Ovary (tissue), 9 donors: ENCODE data around the gene C6orf136. TPM values are rescaled to one million over a fixed set of nuclear protein-coding genes. Genes with fewer than 3 reads are reported as not detected.

Source experiments
- DNase-seq, 5 donors: peaks; one replicate each; pipeline ENCODE4 v3.0.0-alpha.2; 2019 to 2020
- H3K27ac ChIP-seq, 2 donors: fragments of 200-600 bp; one replicate each; pipeline versions ENCODE4 v1.5.1 to v1.8.0; 2019 to 2022
- H3K27me3 ChIP-seq: fragments of 200-600 bp; one replicate; pipeline ENCODE4 v1.8.0; 2022
- H3K36me3 ChIP-seq: fragments of 200-600 bp; sonication (generic); one replicate; pipeline ENCODE4 v1.5.1; 2019
- H3K4me1 ChIP-seq: one replicate; pipeline ENCODE4 v1.8.1; 2013; ENCODE audit warnings: mild to moderate bottlenecking, moderate library complexity; ENCODE audit not compliant: insufficient read depth
- H3K4me3 ChIP-seq: fragments of 200-600 bp; sonication (generic); one replicate; pipeline ENCODE4 v1.5.1; 2017
- H3K9me3 ChIP-seq, 2 donors: fragments of 200-600 bp in 1 of 2; sonication (generic) in 1 of 2; one replicate each; pipeline versions ENCODE4 v1.5.1 to v1.8.1; 2013 to 2019; ENCODE audit warnings: mild to moderate bottlenecking in 1 of 2, moderate library complexity in 1 of 2
- CTCF ChIP-seq, 3 donors: fragments of 450-650 bp in 2 of 3; fragments of 200-600 bp in 1 of 3; IDR thresholded peaks; one replicate each; pipeline versions ENCODE4 v1.5.1 to v1.8.0; 2016 to 2022; ENCODE audit warnings: antibody characterized with exemption in 3 of 3, mild to moderate bottlenecking in 1 of 3
- EP300 ChIP-seq: sonication (generic); formaldehyde crosslinking; IDR thresholded peaks from one replicate; pipeline ENCODE4 v1.6.1; 2017; ENCODE audit warnings: antibody characterized with exemption
- POLR2A ChIP-seq: fragments of 450-650 bp; IDR thresholded peaks from one replicate; pipeline ENCODE4 v1.6.1; 2017; ENCODE audit warnings: antibody characterized with exemption, mild to moderate bottlenecking, moderate library complexity
- WGBS, 3 donors: extraction: QIAGEN DNeasy Blood & Tissue Kit in 1 of 3; methylation state at CpG; one replicate each; pipeline versions ENCODE4 v1.1.5 to v1.1.7; 2013 to 2017; 5-methylcytosine and 5-hydroxymethylcytosine counted together
- intact Hi-C, 4 donors: fragments of 100-400 bp; cut with DNase I; formaldehyde crosslinking; loops; one replicate each; pipeline versions ENCODE4 v1.11.0 to v1.15.1; 2022 to 2023
- polyA plus RNA-seq, 2 donors: library from polyadenylated mRNA; stranded (reverse); fragments of 200-250 nt in 1 of 2; fragments of 350-450 nt in 1 of 2; fragmentation: Illumina TruSeq in 1 of 2; extraction: RNeasy Lipid Tissue Mini Kit (QIAGEN cat#74804) in 1 of 2; gene quantifications; one replicate each; pipeline ENCODE4 v1.2.3, GENCODE V29; 2013 to 2014
- total RNA-seq, 7 donors: library from RNA; depleted of rRNA in 2 of 7; stranded (reverse); fragments of >200 nt in 2 of 7; fragmentation: NEBNext Ultra II Directional in 3 of 7; extraction: Animal tissue kit (Norgen Biotek cat#: 25700) in 3 of 7; gene quantifications; one replicate each; pipeline versions ENCODE4 v1.1.0 to v1.2.4, GENCODE V29; 2016 to 2023
- donor health status: DM: no; HTN: no; CAD: no; lungs with moderate emphysema.
- donor health status: DM: no; HTN: no; CAD: no.
- donor health status: Bipolar disorder and iron deficiency.
- donor health status: DM: yes; HTN: yes; CAD: no.
- donor health status: DM: no; HTN: no; CAD: no.
- donor health status: DM: yes; HTN: yes; CAD: no.

C6orf136 gene
- total and polyA plus RNA-seq, 9 donors = 6.0 to 20.0 (median 12.8) TPM

GRCh38 chr6:30687659-30688431 is 40.9 kb downstream of the C6orf136 start:
- intact Hi-C loops = loop anchor here in 3 of 4 donors (2.0 to 10.0 kb wide), 3 partner anchors 33 to 197 kb away; partner anchors contain the start of genes TUBB (in 3 of the 3), DDR1 (in 2 of the 3), MRPS18B (in 1 of the 3) and PPP1R10 (in 1 of the 3)
- H3K27ac ChIP-seq = peak overlapping the region; percentile 95 to 96
- DNase-seq = peak; percentile 56 to 73 (median 69)
- H3K27me3 ChIP-seq = no peaks in the 10 kb centered on the region
- no peaks in the 10 kb centered on the region for H3K36me3 ChIP-seq
- peak overlapping the region; percentile 54 for H3K4me3 ChIP-seq
- TF ChIP-seq EP300 = no peak
- peak in 1 of 3 donors; percentile 20 for TF ChIP-seq CTCF (IDR thresholded peaks at IDR 0.05)
- H3K9me3 ChIP-seq = no peaks in the 10 kb centered on the region
- 9 to 12% (median 10%) methylated on average over 21 to 22 of the region's 22 CpGs for WGBS, 3 donors
- peaks cover 9% of the 10 kb centered on the region for H3K4me1 ChIP-seq

- H3K4me1 ChIP-seq = peaks cover 8% of the 10 kb centered on the region
- intact Hi-C loops = loop anchor here in 3 of 4 donors (5.0 to 10.0 kb wide), 2 partner anchors 71 to 196 kb away; partner anchors contain the start of genes DDR1 (in 2 of the 3), MRPS18B (in 1 of the 3) and PPP1R10 (in 1 of the 3)
- no peaks in the 10 kb centered on the region for H3K36me3 ChIP-seq
- H3K9me3 ChIP-seq = no peaks in the 10 kb centered on the region
- WGBS, 3 donors = 87 to 93% (median 87%) methylated on average over 9 of the region's 9 CpGs
- no peak for TF ChIP-seq EP300
- TF ChIP-seq POLR2A = no peak
- no peak for TF ChIP-seq CTCF (IDR thresholded peaks at IDR 0.05)
- H3K4me3 ChIP-seq = no peak overlapping the region
- peak in 2 of 5 donors; percentile 41 for DNase-seq
- no peaks in the 10 kb centered on the region for H3K27me3 ChIP-seq
- peak overlapping the region in 1 of 2 donors; percentile 95 for H3K27ac ChIP-seq
These were observed 41.6 kb downstream of the C6orf136 start for GRCh38 chr6:30688569-30688968.

DNA sequence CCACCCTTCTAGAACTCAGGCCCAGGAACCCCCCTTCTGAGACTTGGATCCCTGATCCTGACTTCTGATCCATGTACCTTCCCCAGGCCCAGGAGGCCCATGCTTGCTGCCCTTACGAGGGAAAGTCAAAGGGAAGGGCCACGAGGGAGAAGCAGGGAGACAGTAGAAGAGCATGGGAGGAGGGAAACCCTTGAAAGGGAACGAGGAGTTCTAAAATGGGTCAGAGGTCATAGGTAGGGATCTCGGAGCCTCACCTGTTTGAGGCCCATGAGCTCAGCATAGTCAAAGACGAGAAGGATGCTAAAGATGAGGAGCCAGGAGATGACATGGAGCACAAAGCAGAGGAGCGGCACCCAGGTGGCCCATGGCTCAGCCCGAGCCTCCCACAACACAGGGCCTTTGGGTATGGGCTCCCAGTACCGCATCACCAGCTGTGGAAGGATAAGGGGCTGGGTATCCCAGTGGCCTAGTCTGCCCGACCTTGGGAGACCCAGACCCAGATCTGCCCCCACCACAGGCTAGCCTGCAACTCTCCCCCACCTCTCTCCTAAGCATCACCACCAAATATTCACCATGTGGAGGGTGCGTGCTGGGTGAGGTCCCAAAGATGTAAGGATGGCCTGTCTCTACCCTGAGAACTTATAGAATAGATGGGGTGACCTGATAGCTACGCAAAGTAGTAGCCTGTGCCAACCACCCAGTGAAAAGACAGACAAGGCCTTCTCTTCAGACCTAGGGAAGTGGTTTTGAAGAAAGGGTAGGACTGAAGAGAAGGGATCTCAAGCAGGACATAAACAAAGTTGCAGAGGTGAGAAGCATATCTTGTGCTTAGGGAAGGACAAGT is 42.3 kb downstream of the C6orf136 start:
- WGBS, 3 donors = 83 to 84% (median 83%) methylated on average over 11 of the region's 11 CpGs
- TF ChIP-seq EP300 = no peak
- no peak for TF ChIP-seq CTCF (IDR thresholded peaks at IDR 0.05)
- no peak for TF ChIP-seq POLR2A
- no peaks in the 10 kb centered on the region for H3K36me3 ChIP-seq
- intact Hi-C loops = loop anchor here in 3 of 4 donors (5.0 to 10.0 kb wide), 2 partner anchors 72 to 196 kb away; partner anchors contain the start of genes DDR1 (in 2 of the 3), MRPS18B (in 1 of the 3) and PPP1R10 (in 1 of the 3)
- no peak overlapping the region for H3K4me3 ChIP-seq
- H3K4me1 ChIP-seq = peaks cover 6% of the 10 kb centered on the region
- H3K27me3 ChIP-seq = no peaks in the 10 kb centered on the region
- no peaks in the 10 kb centered on the region for H3K9me3 ChIP-seq
- no peak overlapping the region for H3K27ac ChIP-seq
- peak in 2 of 5 donors; percentile 35 to 38 for DNase-seq

DNA sequence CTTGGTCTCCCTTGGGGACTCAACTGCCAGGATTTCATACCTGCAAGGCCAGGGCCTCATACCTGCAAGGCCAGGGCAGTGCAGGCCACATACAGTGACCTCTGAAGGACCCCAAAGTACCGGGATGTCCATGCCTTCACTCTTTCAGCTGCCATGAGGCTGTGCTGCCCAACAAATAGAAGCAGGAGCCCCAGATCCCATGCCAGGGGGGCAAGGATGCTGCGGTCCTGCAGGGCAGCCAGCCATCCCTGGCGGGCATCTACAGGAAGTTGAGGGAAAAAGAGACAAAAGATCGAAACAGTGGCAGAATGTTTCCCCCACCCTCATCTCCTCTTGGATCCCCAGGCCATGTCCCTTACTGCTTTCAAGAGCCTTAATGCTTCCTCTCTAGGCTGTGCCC is 43.1 kb downstream of the C6orf136 start:
- H3K4me1 ChIP-seq = peaks cover 8% of the 10 kb centered on the region
- intact Hi-C loops = loop anchor here in 3 of 4 donors (5.0 to 10.0 kb wide), 2 partner anchors 73 to 195 kb away; partner anchors contain the start of genes DDR1 (in 2 of the 3), MRPS18B (in 1 of the 3) and PPP1R10 (in 1 of the 3)
- WGBS, 3 donors = 25 to 29% (median 28%) methylated on average over 4 of the region's 4 CpGs

More for the DNA sequence above, 43.1 kb downstream of the C6orf136 start:
- DNase-seq = peak in 2 of 5 donors; percentile 39 to 45
- H3K4me3 ChIP-seq = peak overlapping the region; percentile 73
- H3K27me3 ChIP-seq = no peaks in the 10 kb centered on the region
- TF ChIP-seq POLR2A = no peak
- TF ChIP-seq EP300 = no peak
- no peak for TF ChIP-seq CTCF (IDR thresholded peaks at IDR 0.05)
- H3K27ac ChIP-seq = peak overlapping the region in 1 of 2 donors; percentile 81
- H3K36me3 ChIP-seq = no peaks in the 10 kb centered on the region
- no peaks in the 10 kb centered on the region for H3K9me3 ChIP-seq
